Omental fat pad (tissue), 4 donors: Measurements from ENCODE around the gene BRD4. TPM values are rescaled to one million over a fixed set of nuclear protein-coding genes. Genes with fewer than 3 reads are reported as not detected.
"Not testable (repeated sequence)": the region's sequence is repeated elsewhere in the genome, so short reads cannot be mapped to it uniquely, and the experiment has no call there.

Source experiments
- ATAC-seq: fragments of 150-250 bp; one replicate; pipeline ENCODE4 v1.9.1; 2016; ENCODE audit warnings: mild to moderate bottlenecking, moderate library complexity; ENCODE audit not compliant: low FRiP score
- DNase-seq: peaks from one replicate; pipeline ENCODE4 v3.0.0-alpha.2; 2019; ENCODE audit warnings: low spot score
- total RNA-seq, 4 donors: library from RNA; depleted of rRNA; stranded (reverse); fragments of >200 nt; gene quantifications; one replicate each; pipeline ENCODE4 v1.1.0, GENCODE V29; 2016
- TF ChIP-seq, protein P1 (sequence below), 3 donors: fragments of 450-650 bp; IDR thresholded peaks; one replicate each; pipeline ENCODE4 v1.5.1; 2016 to 2017; ENCODE audit warnings: antibody characterized with exemption in 3 of 3, mild to moderate bottlenecking in 3 of 3, moderate library complexity in 2 of 3

The BRD4 gene
- total RNA-seq, 4 donors from 2014 or later = 22.6 to 49.1 (median 30.1) TPM

DNA sequence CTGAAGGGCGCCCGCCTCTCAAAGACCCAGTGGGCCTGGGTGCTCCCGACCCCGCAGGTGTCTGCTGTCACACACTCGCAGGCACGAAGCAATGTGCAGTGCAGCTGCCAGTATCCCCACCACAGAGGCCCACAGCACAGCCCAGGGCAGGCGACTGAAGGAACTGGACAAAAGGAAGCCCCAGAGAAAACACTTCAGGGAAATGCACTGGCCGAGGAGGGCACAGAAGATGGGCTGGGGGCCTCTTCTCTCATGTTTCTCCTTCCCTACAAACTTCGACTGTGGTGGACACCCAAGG lies 37.2 kb upstream of the BRD4 start:
- TF ChIP-seq, protein P1, sequence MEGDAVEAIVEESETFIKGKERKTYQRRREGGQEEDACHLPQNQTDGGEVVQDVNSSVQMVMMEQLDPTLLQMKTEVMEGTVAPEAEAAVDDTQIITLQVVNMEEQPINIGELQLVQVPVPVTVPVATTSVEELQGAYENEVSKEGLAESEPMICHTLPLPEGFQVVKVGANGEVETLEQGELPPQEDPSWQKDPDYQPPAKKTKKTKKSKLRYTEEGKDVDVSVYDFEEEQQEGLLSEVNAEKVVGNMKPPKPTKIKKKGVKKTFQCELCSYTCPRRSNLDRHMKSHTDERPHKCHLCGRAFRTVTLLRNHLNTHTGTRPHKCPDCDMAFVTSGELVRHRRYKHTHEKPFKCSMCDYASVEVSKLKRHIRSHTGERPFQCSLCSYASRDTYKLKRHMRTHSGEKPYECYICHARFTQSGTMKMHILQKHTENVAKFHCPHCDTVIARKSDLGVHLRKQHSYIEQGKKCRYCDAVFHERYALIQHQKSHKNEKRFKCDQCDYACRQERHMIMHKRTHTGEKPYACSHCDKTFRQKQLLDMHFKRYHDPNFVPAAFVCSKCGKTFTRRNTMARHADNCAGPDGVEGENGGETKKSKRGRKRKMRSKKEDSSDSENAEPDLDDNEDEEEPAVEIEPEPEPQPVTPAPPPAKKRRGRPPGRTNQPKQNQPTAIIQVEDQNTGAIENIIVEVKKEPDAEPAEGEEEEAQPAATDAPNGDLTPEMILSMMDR (IDR thresholded peaks at IDR 0.05) = no peak
- ATAC-seq (no peak), DNase-seq (no peak)

DNA sequence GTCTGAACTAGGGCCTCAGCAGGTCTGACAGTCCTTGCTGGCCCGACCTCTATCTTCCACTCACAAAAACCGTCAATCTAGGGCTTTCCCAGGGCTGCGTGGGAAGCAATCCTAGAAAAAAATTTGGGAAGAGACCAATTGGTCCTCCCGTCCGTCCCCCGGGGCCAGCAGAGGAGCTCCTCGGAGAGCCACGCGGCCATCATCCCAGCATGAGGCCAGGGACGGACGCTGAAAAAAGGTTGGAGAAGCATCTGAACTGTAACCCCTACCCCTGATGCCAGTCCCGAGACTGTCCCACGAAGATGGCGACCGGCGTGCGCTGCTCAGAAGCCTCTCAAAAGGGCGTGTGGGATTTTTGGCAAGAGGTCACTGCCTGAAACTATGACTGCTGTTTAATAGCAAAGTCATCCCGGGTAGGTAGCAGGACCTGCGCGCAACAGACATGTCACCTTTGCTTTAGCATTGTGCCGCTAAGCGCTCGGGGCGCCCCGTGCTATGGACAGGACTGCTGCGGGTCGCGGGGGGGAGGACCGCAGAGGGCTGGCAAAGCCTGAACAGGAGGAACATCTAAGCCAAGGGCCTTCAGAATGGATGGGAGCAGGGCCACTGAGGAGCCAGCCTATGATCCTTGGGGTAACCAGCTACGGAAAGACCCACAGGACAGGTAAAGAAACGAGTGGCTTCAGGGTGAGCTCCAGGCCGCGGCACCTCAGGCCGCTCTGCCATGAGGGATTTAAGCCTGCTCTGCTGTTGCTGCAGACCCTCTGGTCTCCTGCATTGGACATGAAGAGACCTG lies 36.7 kb upstream of the BRD4 start:
- DNase-seq (no peak), ATAC-seq (no peak)
- TF ChIP-seq, protein P1 (IDR thresholded peaks at IDR 0.05) = no peak

DNA sequence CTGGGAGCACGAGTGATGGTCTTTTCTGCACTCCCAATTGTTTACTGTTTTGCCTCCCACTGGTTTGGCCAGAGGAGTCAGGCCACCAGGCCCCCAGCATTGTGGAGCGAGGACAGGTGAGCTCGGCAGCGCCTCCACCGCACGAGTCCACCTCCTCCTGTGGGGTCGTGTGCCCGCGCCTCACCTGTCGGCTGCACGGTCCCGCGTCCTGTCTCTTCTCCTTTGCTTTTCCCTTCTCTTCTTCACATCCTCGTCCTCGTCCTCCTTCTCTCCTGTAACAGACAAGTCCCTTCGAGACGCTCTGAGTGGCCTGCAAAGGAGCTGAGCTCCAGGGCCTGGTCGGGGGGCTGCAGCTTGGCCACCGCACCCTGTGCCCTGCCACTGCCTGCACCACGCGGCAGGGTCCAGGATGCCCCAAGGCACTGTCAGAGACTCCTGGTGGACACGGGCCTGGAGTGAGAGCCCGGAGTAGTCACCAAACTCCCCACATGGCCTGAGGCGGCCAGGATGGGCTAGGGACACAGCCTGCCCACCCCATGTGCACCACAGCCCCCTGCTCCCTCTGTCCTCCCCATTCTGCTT lies 35.8 kb upstream of the BRD4 start:
- ATAC-seq (no peak), DNase-seq (no peak)
- TF ChIP-seq, protein P1 (IDR thresholded peaks at IDR 0.05) = no peak

DNA sequence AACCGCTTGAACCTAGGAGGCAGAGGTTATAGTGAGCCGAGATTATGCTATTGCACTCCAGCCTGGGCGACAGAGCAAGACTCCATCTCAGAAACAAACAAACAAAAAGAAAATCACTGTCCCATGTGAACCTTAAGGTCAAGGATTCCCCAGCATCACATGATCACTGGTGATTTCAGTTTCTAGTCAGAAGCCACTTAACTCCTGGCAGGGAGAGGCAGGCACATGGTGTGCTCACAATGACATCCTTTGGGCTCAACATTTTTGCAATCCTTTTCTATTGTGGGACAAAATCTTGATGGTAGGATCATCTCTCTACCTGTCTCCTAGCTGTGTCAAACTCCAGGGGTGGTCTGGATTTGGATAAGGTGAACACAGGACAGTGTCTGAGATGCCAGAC lies 35.1 kb upstream of the BRD4 start:
- DNase-seq (no peak), ATAC-seq (no peak)
- TF ChIP-seq, protein P1 (IDR thresholded peaks at IDR 0.05) = no peak

DNA sequence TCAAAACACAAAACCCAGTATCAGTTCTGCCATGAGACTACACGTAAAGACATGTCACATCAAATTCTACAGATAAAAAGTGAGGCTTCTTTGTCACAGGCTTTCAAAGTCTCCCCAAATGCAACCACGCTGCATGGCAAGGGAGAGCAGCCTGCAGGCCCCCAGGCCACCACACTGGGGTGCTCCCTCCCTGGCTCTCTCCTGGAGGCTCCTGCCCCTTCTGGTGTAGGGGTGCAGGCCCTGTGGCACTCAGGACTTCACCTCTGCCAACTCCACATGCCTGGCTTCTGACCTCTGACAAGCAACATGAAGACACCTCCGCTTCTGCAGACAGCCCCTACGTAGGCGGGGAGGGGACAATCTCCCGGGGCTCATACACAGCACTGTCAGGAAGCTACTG lies 32.9 kb upstream of the BRD4 start:
- ATAC-seq = no peak
- TF ChIP-seq, protein P1 (IDR thresholded peaks at IDR 0.05) = no peak

DNA sequence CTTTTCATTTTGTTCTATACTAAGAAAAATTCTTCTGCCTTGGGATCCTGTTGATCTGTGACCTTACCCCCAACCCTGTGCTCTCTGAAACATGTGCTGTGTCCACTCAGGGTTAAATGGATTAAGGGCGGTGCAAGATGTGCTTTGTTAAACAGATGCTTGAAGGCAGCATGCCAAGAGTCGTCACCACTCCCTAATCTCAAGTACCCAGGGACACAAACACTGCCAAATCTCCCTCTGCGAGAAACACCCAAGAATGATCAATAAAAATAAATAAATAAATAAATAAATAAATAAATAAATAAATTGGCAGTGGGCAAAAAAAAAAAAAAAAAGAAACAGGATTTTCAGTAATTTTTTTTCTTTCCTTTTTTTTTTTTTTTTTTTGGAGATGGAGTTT lies 31.5 kb upstream of the BRD4 start:
- DNase-seq, ATAC-seq: not testable (repeated sequence)

More for the DNA sequence above, 32.9 kb upstream of the BRD4 start:
- no peak for DNase-seq

DNA sequence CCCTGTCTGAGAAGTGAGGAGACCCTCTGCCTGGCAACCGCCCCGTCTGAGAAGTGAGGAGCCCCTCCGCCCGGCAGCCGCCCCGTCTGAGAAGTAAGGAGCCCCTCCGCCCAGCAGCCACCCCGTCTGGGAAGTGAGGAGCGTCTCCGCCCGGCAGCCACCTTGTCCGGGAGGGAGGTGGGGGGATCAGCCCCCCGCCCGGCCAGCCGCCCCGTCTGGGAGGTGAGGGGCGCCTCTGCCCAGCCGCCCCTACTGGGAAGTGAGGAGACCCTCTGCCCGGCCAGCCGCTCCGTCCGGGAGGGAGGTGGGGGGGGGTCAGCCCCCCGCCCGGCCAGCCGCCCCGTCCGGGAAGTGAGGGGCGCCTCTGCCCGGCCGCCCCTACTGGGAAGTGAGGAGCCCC lies 30.7 kb upstream of the BRD4 start:
- not testable (repeated sequence) for DNase-seq, ATAC-seq

DNA sequence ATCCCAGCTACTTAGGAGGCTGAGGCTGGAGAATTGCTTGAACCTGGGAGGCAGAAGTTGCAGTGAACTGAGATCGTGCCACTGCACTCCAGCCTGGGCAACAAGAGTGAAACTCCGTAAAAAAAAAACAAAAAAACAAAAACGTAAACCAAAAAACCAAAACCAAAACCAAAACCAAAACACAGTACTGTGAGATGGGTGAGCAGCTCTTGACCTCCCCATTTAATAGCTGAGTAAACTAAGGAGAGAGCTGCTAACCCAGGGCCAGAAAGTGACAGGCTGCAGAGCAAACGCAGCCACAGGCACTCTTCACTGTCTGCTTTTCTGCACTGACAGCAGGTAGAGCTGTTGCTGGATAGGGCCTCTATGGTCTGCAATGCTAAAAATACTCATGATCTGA lies 27.7 kb upstream of the BRD4 start:
- DNase-seq, ATAC-seq: not testable (repeated sequence)
